Measurements from ENCODE around the gene CCR1. TPM values are rescaled to one million over a fixed set of nuclear protein-coding genes. Genes with fewer than 3 reads are reported as not detected.

The CCR1 gene
- total and polyA plus RNA-seq, 2 of the 4 experiments (the other 2 are of a cell fraction), result not detected

DNA sequence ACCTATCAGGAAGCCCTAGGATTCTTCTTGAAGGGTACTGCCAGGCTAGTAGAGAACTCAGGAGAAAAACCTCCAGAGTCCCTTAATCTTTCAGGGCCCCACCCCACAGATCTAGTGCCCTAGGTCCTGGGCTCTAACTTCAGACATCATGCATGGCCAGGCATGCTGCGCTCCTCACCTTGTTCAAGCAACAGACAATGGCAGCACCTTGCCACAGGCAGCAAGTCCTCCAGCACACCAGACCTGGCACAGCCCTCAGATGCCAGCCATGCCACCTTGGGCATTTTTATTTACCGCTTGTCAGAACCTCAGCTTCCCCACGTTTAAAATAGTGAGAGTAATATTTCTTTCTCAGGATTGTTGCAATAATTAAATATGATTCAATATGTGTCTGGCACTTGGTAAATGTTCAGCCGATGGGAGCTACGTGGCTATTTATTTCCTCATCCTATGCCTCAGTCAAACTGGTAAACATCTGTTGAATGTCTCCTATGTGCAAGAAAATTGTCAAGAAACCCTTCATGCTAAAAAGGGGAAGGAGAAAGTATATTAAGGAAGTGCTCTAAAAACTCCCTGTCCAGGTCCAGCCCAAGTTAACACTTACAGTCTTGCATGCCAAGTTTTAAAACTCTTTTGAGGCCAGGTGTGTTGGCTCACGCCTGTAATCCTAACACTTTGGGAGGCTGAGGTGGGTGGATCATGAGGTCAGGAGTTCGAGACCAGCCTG, 14.5 kb upstream of the CCR1 start:
- Histone ChIP-seq H3K4ac (ENCODE audit: low read depth, low read length) (no peak overlapping the region), H3K14ac (replicated peaks; ENCODE audit: low read depth, low read length) (no peak overlapping the region), H4K20me1 (ENCODE audit: insufficient read depth, low read length) (no peaks in the 10 kb centered on the region), H3K9me1 (ENCODE audit: insufficient read depth, low read length) (no peaks in the 10 kb centered on the region), H3K4me2 (ENCODE audit: low read depth, low read length) (no peak overlapping the region), H4K91ac (ENCODE audit: insufficient read depth, low read depth, low read length) (no peak overlapping the region), H3K18ac (ENCODE audit: low read depth, low read length) (no peak overlapping the region), H3K27ac (ENCODE audit: insufficient read depth, low read length) (no peak overlapping the region), H3K4me1 (ENCODE audit: control insufficient read depth, insufficient read depth, low read length) (no peaks in the 10 kb centered on the region), H3K23ac (ENCODE audit: low read depth, low read length) (no peak overlapping the region), H3K79me1 (ENCODE audit: low read depth in 1 of 2, low read length in 2 of 2) (no peaks in the 10 kb centered on the region), H4K5ac (ENCODE audit: low read depth, low read length) (no peak overlapping the region), H4K8ac (ENCODE audit: low read depth in 2 of 2, low read length in 2 of 2) (no peak overlapping the region), H3K27me3 (ENCODE audit: control insufficient read depth, insufficient read depth, low read length) (peaks cover 5% of the 10 kb centered on the region), H2AFZ (replicated peaks; ENCODE audit: low read length, poor library complexity) (no peak overlapping the region), H2AK5ac (ENCODE audit: low read depth, low read length) (no peak overlapping the region), H2AK9ac (replicated peaks; ENCODE audit: low read depth, low read length, poor library complexity) (no peak overlapping the region), H3K4me3 (ENCODE audit: insufficient read depth, low read depth, low read length) (no peak overlapping the region), H3K9ac (ENCODE audit: low read depth, low read length) (no peak overlapping the region), H2BK120ac (ENCODE audit: low read depth, low read length) (no peak overlapping the region), H2BK5ac (ENCODE audit: low read depth, low read length, poor library complexity, severe bottlenecking) (no peak overlapping the region), H3K36me3 (ENCODE audit: control insufficient read depth, insufficient read depth, low read length) (no peaks in the 10 kb centered on the region), H2BK20ac (ENCODE audit: low read depth, low read length) (no peak overlapping the region), H3K9me3 (ENCODE audit: control insufficient read depth, insufficient read depth, low read length) (no peaks in the 10 kb centered on the region), H3K56ac (ENCODE audit: extremely low read depth, insufficient read depth, low read length) (0 out of 2 replicates have a peak overlapping the region, but pooled peaks have one; percentile 6), H2BK15ac (ENCODE audit: low read depth, low read length) (no peak overlapping the region)
- DNase-seq (no peak), ATAC-seq (ENCODE audit: low read depth) (no peak)
- dilution Hi-C loops (cut with HindIII; ENCODE audit: low sequenced_read_pairs, unreplicated experiment), result no loop called here
- no peak for TF ChIP-seq NFE2L2 (IDR thresholded peaks at IDR 0.05; ENCODE audit: low read depth, low read length)
- no peak for TF ChIP-seq RCOR1 (IDR thresholded peaks at IDR 0.05; ENCODE audit: insufficient replicate concordance, low read length)
- no peak for TF ChIP-seq MAFK (IDR thresholded peaks at IDR 0.05; ENCODE audit: low read depth, low read length)
- TF ChIP-seq, protein P1, sequence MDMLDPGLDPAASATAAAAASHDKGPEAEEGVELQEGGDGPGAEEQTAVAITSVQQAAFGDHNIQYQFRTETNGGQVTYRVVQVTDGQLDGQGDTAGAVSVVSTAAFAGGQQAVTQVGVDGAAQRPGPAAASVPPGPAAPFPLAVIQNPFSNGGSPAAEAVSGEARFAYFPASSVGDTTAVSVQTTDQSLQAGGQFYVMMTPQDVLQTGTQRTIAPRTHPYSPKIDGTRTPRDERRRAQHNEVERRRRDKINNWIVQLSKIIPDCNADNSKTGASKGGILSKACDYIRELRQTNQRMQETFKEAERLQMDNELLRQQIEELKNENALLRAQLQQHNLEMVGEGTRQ (IDR thresholded peaks at IDR 0.05; ENCODE audit: low read depth, low read length), result no peak
- TF ChIP-seq SMC3 (IDR thresholded peaks at IDR 0.05; ENCODE audit: low read depth, low read length), result no peak
- TF ChIP-seq CHD1 (IDR thresholded peaks at IDR 0.05; ENCODE audit: low read depth, low read length), result no peak
- TF ChIP-seq BHLHE40 (IDR thresholded peaks at IDR 0.05; ENCODE audit: low read depth, low read length), result no peak
- TF ChIP-seq POLR2A (IDR thresholded peaks at IDR 0.05; ENCODE audit: low read depth, low read length), result no peak
- no peak for TF ChIP-seq MAZ (IDR thresholded peaks at IDR 0.05; ENCODE audit: borderline replicate concordance, low read depth, low read length)
- no peak for TF ChIP-seq RFX5 (IDR thresholded peaks at IDR 0.05; ENCODE audit: low read depth, low read length)
- TF ChIP-seq CEBPB (IDR thresholded peaks at IDR 0.05; ENCODE audit: low read depth, low read length), result no peak
- no peak for TF ChIP-seq MXI1 (IDR thresholded peaks at IDR 0.05; ENCODE audit: borderline replicate concordance, low read depth, low read length)
- no peak for TF ChIP-seq RAD21 (IDR thresholded peaks at IDR 0.05; ENCODE audit: low read length)
- TF ChIP-seq, protein P2, sequence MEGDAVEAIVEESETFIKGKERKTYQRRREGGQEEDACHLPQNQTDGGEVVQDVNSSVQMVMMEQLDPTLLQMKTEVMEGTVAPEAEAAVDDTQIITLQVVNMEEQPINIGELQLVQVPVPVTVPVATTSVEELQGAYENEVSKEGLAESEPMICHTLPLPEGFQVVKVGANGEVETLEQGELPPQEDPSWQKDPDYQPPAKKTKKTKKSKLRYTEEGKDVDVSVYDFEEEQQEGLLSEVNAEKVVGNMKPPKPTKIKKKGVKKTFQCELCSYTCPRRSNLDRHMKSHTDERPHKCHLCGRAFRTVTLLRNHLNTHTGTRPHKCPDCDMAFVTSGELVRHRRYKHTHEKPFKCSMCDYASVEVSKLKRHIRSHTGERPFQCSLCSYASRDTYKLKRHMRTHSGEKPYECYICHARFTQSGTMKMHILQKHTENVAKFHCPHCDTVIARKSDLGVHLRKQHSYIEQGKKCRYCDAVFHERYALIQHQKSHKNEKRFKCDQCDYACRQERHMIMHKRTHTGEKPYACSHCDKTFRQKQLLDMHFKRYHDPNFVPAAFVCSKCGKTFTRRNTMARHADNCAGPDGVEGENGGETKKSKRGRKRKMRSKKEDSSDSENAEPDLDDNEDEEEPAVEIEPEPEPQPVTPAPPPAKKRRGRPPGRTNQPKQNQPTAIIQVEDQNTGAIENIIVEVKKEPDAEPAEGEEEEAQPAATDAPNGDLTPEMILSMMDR (conservative IDR thresholded peaks at IDR 0.05; ENCODE audit: low read depth, low read length), result no peak
- intact Hi-C loops (cut with micrococcal nuclease), result no loop called here
- BruUV-seq (replicated peaks), result no TSS peak
- in situ Hi-C loops (cut with MboI; ENCODE audit: low sequenced_read_pairs), result no loop called here
- 100% methylated on average over 1 of the region's 7 CpGs; no CpG with 5 or more reads in 1 of the 2 experiments for WGBS, 2 experiments (ENCODE audit: extremely low coverage in 2 of 2, insufficient read length in 1 of 2)
- POLR2A ChIA-PET (ENCODE audit: unreplicated experiment), result no interaction called here
- CTCF ChIA-PET, result no interaction called here

Measured in IMR-90 (cell line).